WTC11 (cell line): ENCODE results near the gene GPR85. TPM values are rescaled to one million over a fixed set of nuclear protein-coding genes. Genes with fewer than 3 reads are reported as not detected.

Source experiments
- ATAC-seq: fragments of 200-7000 bp; cut with Tn5 transposase; 2 replicates; pipeline ENCODE4 v1.10.0; 2021; ENCODE audit warnings: mild to moderate bottlenecking, moderate library complexity
- CTCF ChIA-PET: fragments of 300-600 bp; sonication (Branson Sonifier 250); formaldehyde crosslinking; loops from one replicate; lab custom pipeline; 2021; ENCODE audit warnings: antibody characterized with exemption; lab: Charles Lee
- POLR2A ChIA-PET: fragments of 350-600 bp; sonication (Branson Sonifier 250); formaldehyde crosslinking; loops from one replicate; lab custom pipeline; 2021; ENCODE audit warnings: antibody characterized with exemption; lab: Charles Lee
- DNase-seq: peaks from one replicate; pipeline ENCODE4 v3.0.0; 2021; ENCODE audit warnings: low spot score
- H3K27ac Mint-ChIP-seq: 2 replicates; pipeline ENCODE4 v1.8.0; 2021; ENCODE audit warnings: mixed read lengths
- H3K27me3 Mint-ChIP-seq: 2 replicates; pipeline ENCODE4 v1.8.0; 2021; ENCODE audit warnings: low read depth, mild to moderate bottlenecking, moderate library complexity, mixed read lengths
- H3K36me3 Mint-ChIP-seq: 2 replicates; pipeline ENCODE4 v1.8.0; 2021; ENCODE audit warnings: mixed read lengths
- H3K4me1 Mint-ChIP-seq: 2 replicates; pipeline ENCODE4 v1.8.0; 2022; ENCODE audit warnings: mixed read lengths
- H3K4me3 Mint-ChIP-seq: 2 replicates; pipeline ENCODE4 v1.8.0; 2021; ENCODE audit warnings: mild to moderate bottlenecking, moderate library complexity, mixed read lengths
- H3K9me3 Mint-ChIP-seq: 2 replicates; pipeline ENCODE4 v1.8.0; 2021; ENCODE audit warnings: mixed read lengths
- ATF1 ChIP-seq: sonication (generic); formaldehyde crosslinking; IDR thresholded peaks from 2 replicates; pipeline ENCODE4 v1.8.1; 2023; ENCODE audit warnings: mild to moderate bottlenecking, moderate library complexity, missing genetic modification reagents
- CREB1 ChIP-seq: sonication (generic); formaldehyde crosslinking; IDR thresholded peaks from 2 replicates; pipeline ENCODE4 v1.8.0; 2023; ENCODE audit warnings: mild to moderate bottlenecking, missing genetic modification reagents
- CREM ChIP-seq: sonication (generic); formaldehyde crosslinking; IDR thresholded peaks from 2 replicates; pipeline ENCODE4 v1.8.1; 2022; ENCODE audit warnings: mild to moderate bottlenecking, missing genetic modification reagents, moderate library complexity
- ELF4 ChIP-seq: sonication (generic); formaldehyde crosslinking; IDR thresholded peaks from 2 replicates; pipeline ENCODE4 v1.8.1; 2022; ENCODE audit warnings: low read depth, mild to moderate bottlenecking, moderate library complexity, missing genetic modification reagents
- FOXK1 ChIP-seq: sonication (generic); formaldehyde crosslinking; IDR thresholded peaks from 2 replicates; pipeline ENCODE4 v1.8.0; 2022; ENCODE audit warnings: mild to moderate bottlenecking, moderate library complexity, missing genetic modification reagents
- FOXP1 ChIP-seq: sonication (generic); formaldehyde crosslinking; IDR thresholded peaks from 2 replicates; pipeline ENCODE4 v1.8.0; 2022; ENCODE audit warnings: missing genetic modification reagents, mild to moderate bottlenecking, moderate library complexity, borderline replicate concordance
- MYBL2 ChIP-seq: sonication (generic); formaldehyde crosslinking; IDR thresholded peaks from 2 replicates; pipeline ENCODE4 v1.8.1; 2023; ENCODE audit warnings: mild to moderate bottlenecking, moderate library complexity, missing genetic modification reagents
- NR1H2 ChIP-seq: sonication (generic); formaldehyde crosslinking; IDR thresholded peaks from 2 replicates; pipeline ENCODE4 v1.9.0; 2021; ENCODE audit warnings: mild to moderate bottlenecking, moderate library complexity, missing genetic modification reagents
- TEAD1 ChIP-seq: sonication (generic); formaldehyde crosslinking; IDR thresholded peaks from 2 replicates; pipeline ENCODE4 v1.8.0; 2022; ENCODE audit warnings: mild to moderate bottlenecking, missing genetic modification reagents
- TEAD4 ChIP-seq: sonication (generic); formaldehyde crosslinking; IDR thresholded peaks from 2 replicates; pipeline ENCODE4 v1.8.0; 2022; ENCODE audit warnings: mild to moderate bottlenecking, missing genetic modification reagents
- ZBTB21 ChIP-seq: sonication (generic); formaldehyde crosslinking; IDR thresholded peaks from 2 replicates; pipeline ENCODE4 v1.8.1; 2023; ENCODE audit warnings: mild to moderate bottlenecking, missing genetic modification reagents, borderline replicate concordance
- ZNF396 ChIP-seq: fragments of 250-450 bp; sonication (Bioruptor Pico); IDR thresholded peaks from 2 replicates; pipeline ENCODE4 v1.8.0; 2021; ENCODE audit warnings: mild to moderate bottlenecking, moderate library complexity, borderline replicate concordance
- ZNF671 ChIP-seq: fragments of 250-450 bp; sonication (Bioruptor Pico); IDR thresholded peaks from 2 replicates; pipeline ENCODE4 v1.8.0; 2021; ENCODE audit warnings: mild to moderate bottlenecking
- total RNA-seq: library from RNA; stranded (reverse); gene quantifications from 3 replicates; pipeline ENCODE4 v1.2.3, GENCODE V29; 2021
- TF ChIP-seq, protein P1 (sequence below): sonication (generic); formaldehyde crosslinking; IDR thresholded peaks from 2 replicates; pipeline ENCODE4 v1.8.0; 2022; ENCODE audit warnings: mild to moderate bottlenecking, missing genetic modification reagents
- TF ChIP-seq, protein P2 (sequence below): sonication (generic); formaldehyde crosslinking; IDR thresholded peaks from 2 replicates; pipeline ENCODE4 v1.8.0; 2023; ENCODE audit warnings: missing genetic modification reagents, mild to moderate bottlenecking, borderline replicate concordance
- TF ChIP-seq, protein P3 (sequence below): sonication (generic); formaldehyde crosslinking; IDR thresholded peaks from 2 replicates; pipeline ENCODE4 v1.8.1; 2022; ENCODE audit warnings: low read depth, missing genetic modification reagents, borderline replicate concordance
- TF ChIP-seq, protein P4 (sequence below): sonication (generic); formaldehyde crosslinking; IDR thresholded peaks from 2 replicates; pipeline ENCODE4 v1.8.1; 2023; ENCODE audit warnings: mild to moderate bottlenecking, missing genetic modification reagents, moderate library complexity
- TF ChIP-seq, protein P5 (sequence below): sonication (generic); formaldehyde crosslinking; IDR thresholded peaks from 2 replicates; pipeline ENCODE4 v1.8.1; 2023; ENCODE audit warnings: mild to moderate bottlenecking, missing genetic modification reagents, moderate library complexity
- TF ChIP-seq, protein P6 (sequence below): sonication (generic); formaldehyde crosslinking; IDR thresholded peaks from 2 replicates; pipeline ENCODE4 v1.8.1; 2023; ENCODE audit warnings: mild to moderate bottlenecking, missing genetic modification reagents
- TF ChIP-seq, protein P7 (sequence below): sonication (generic); formaldehyde crosslinking; IDR thresholded peaks from 2 replicates; pipeline ENCODE4 v1.8.1; 2022; ENCODE audit warnings: mild to moderate bottlenecking, moderate library complexity, missing genetic modification reagents

The GPR85 gene
- total RNA-seq, 1 experiment from 2014 or later = 0.09 TPM

DNA sequence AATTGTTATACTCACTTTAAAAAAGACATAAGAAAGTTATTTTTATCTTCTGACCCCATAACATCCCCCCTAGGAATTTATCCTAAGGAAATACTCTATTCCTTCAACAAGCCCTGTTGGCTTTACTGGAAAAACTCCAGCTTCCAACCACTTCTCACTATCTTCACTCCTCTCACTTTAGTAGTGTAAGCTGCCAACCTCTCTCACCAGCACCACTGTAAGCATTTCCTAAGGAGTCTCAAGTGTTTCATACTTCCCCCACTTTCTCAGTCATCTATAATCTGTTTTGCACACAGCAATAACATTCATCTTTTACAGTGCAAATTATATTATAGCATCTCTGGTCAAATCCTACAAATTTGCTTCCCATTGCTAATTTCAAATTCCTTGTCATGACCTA is 45.8 kb downstream of the GPR85 start:
- no peak for ATAC-seq
- H3K4me1 Mint-ChIP-seq = peaks cover 11% of the 10 kb centered on the region
- no peak for DNase-seq
- no peak overlapping the region for H3K27ac Mint-ChIP-seq
- no peaks in the 10 kb centered on the region for H3K36me3 Mint-ChIP-seq
- no peak overlapping the region for H3K4me3 Mint-ChIP-seq
- peaks cover 9% of the 10 kb centered on the region for H3K27me3 Mint-ChIP-seq
- TF ChIP-seq ATF1 (CRISPR knock-in tag) (no peak), CREB1 (CRISPR knock-in tag) (no peak), TEAD1 (no peak), TEAD4 (CRISPR knock-in tag) (no peak), MYBL2 (CRISPR knock-in tag) (no peak), NR1H2 (CRISPR knock-in tag) (no peak), CREM (CRISPR knock-in tag) (no peak), ELF4 (no peak), ZNF671 (CRISPR knock-in tag) (no peak)
- TF ChIP-seq, protein P1, sequence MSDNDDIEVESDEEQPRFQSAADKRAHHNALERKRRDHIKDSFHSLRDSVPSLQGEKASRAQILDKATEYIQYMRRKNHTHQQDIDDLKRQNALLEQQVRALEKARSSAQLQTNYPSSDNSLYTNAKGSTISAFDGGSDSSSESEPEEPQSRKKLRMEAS (CRISPR knock-in tag) = no peak
- TF ChIP-seq, protein P2, sequence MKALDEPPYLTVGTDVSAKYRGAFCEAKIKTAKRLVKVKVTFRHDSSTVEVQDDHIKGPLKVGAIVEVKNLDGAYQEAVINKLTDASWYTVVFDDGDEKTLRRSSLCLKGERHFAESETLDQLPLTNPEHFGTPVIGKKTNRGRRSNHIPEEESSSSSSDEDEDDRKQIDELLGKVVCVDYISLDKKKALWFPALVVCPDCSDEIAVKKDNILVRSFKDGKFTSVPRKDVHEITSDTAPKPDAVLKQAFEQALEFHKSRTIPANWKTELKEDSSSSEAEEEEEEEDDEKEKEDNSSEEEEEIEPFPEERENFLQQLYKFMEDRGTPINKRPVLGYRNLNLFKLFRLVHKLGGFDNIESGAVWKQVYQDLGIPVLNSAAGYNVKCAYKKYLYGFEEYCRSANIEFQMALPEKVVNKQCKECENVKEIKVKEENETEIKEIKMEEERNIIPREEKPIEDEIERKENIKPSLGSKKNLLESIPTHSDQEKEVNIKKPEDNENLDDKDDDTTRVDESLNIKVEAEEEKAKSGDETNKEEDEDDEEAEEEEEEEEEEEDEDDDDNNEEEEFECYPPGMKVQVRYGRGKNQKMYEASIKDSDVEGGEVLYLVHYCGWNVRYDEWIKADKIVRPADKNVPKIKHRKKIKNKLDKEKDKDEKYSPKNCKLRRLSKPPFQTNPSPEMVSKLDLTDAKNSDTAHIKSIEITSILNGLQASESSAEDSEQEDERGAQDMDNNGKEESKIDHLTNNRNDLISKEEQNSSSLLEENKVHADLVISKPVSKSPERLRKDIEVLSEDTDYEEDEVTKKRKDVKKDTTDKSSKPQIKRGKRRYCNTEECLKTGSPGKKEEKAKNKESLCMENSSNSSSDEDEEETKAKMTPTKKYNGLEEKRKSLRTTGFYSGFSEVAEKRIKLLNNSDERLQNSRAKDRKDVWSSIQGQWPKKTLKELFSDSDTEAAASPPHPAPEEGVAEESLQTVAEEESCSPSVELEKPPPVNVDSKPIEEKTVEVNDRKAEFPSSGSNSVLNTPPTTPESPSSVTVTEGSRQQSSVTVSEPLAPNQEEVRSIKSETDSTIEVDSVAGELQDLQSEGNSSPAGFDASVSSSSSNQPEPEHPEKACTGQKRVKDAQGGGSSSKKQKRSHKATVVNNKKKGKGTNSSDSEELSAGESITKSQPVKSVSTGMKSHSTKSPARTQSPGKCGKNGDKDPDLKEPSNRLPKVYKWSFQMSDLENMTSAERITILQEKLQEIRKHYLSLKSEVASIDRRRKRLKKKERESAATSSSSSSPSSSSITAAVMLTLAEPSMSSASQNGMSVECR (CRISPR knock-in tag) = no peak
- TF ChIP-seq, protein P3, sequence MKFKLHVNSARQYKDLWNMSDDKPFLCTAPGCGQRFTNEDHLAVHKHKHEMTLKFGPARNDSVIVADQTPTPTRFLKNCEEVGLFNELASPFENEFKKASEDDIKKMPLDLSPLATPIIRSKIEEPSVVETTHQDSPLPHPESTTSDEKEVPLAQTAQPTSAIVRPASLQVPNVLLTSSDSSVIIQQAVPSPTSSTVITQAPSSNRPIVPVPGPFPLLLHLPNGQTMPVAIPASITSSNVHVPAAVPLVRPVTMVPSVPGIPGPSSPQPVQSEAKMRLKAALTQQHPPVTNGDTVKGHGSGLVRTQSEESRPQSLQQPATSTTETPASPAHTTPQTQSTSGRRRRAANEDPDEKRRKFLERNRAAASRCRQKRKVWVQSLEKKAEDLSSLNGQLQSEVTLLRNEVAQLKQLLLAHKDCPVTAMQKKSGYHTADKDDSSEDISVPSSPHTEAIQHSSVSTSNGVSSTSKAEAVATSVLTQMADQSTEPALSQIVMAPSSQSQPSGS (CRISPR knock-in tag) = no peak
- TF ChIP-seq, protein P4, sequence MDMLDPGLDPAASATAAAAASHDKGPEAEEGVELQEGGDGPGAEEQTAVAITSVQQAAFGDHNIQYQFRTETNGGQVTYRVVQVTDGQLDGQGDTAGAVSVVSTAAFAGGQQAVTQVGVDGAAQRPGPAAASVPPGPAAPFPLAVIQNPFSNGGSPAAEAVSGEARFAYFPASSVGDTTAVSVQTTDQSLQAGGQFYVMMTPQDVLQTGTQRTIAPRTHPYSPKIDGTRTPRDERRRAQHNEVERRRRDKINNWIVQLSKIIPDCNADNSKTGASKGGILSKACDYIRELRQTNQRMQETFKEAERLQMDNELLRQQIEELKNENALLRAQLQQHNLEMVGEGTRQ (CRISPR knock-in tag) = no peak
- TF ChIP-seq, protein P5, sequence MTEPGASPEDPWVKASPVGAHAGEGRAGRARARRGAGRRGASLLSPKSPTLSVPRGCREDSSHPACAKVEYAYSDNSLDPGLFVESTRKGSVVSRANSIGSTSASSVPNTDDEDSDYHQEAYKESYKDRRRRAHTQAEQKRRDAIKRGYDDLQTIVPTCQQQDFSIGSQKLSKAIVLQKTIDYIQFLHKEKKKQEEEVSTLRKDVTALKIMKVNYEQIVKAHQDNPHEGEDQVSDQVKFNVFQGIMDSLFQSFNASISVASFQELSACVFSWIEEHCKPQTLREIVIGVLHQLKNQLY (CRISPR knock-in tag) = no peak
- TF ChIP-seq, protein P6, sequence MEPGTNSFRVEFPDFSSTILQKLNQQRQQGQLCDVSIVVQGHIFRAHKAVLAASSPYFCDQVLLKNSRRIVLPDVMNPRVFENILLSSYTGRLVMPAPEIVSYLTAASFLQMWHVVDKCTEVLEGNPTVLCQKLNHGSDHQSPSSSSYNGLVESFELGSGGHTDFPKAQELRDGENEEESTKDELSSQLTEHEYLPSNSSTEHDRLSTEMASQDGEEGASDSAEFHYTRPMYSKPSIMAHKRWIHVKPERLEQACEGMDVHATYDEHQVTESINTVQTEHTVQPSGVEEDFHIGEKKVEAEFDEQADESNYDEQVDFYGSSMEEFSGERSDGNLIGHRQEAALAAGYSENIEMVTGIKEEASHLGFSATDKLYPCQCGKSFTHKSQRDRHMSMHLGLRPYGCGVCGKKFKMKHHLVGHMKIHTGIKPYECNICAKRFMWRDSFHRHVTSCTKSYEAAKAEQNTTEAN (CRISPR knock-in tag) = no peak
- TF ChIP-seq, all 79 proteins: peak for 0
- ChIA-PET POLR2A (no interaction called here), CTCF (no interaction called here)
- H3K9me3 Mint-ChIP-seq = no peaks in the 10 kb centered on the region

DNA sequence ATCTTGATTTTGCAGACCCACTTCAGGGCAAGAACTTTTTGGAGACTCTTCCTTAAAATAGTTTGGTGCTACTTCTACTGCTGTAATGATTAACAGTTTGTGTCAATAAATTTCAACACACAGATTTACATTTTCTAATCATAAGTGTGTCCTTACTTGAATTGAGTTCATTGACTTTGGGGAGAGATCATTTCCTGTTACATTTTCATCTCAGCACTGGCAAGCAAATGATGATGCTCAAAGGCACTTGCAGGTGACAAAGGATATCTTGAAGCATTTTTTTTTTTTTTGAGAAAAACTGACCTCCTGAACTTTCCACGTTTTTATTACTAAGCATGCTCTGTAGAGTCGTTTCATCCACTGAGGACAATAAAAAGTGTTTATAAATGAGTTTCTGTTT is 52.7 kb downstream of the GPR85 start:
- TF ChIP-seq FOXP1 (CRISPR knock-in tag) (no peak), ATF1 (CRISPR knock-in tag) (no peak), FOXK1 (CRISPR knock-in tag) (no peak), ZNF396 (CRISPR knock-in tag) (no peak), ZBTB21 (CRISPR knock-in tag) (no peak)
- TF ChIP-seq, protein P7, sequence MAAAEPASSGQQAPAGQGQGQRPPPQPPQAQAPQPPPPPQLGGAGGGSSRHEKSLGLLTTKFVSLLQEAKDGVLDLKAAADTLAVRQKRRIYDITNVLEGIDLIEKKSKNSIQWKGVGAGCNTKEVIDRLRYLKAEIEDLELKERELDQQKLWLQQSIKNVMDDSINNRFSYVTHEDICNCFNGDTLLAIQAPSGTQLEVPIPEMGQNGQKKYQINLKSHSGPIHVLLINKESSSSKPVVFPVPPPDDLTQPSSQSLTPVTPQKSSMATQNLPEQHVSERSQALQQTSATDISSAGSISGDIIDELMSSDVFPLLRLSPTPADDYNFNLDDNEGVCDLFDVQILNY = no peak
- Mint-ChIP-seq H3K4me1 (peaks cover 16% of the 10 kb centered on the region), H3K4me3 (no peak overlapping the region), H3K27ac (no peak overlapping the region), H3K36me3 (no peaks in the 10 kb centered on the region), H3K27me3 (no peaks in the 10 kb centered on the region), H3K9me3 (peaks cover 6% of the 10 kb centered on the region; the same call in 1 of the 2 replicates)
- ATAC-seq (no peak), DNase-seq (no peak)
- ChIA-PET POLR2A (no interaction called here), CTCF (no interaction called here)
